ENCODE results near the gene TUBGCP2.
A peak's percentile ranks its signal among the peaks of the same experiment; 100 is the strongest.

Gene TUBGCP2

GRCh38 chr10:133264461-133264860, 44.2 kb downstream of the TUBGCP2 start:
- DNase-seq (ENCODE audit: low spot score) = peak; percentile 68

GRCh38 chr10:133263674-133264073, 45.0 kb downstream of the TUBGCP2 start:
- no peak for DNase-seq (ENCODE audit: low spot score)

- no peak for DNase-seq (ENCODE audit: low spot score)
These were observed 46.0 kb downstream of the TUBGCP2 start for GRCh38 chr10:133262696-133263095.

- DNase-seq (ENCODE audit: low spot score) = peak; percentile 88
These were observed 46.8 kb downstream of the TUBGCP2 start for GRCh38 chr10:133261726-133262325.

GRCh38 chr10:133260895-133261725, 47.6 kb downstream of the TUBGCP2 start:
- DNase-seq (ENCODE audit: low spot score) = peak; percentile 64

- no peak for DNase-seq (ENCODE audit: low spot score)
These were observed 49.1 kb downstream of the TUBGCP2 start for GRCh38 chr10:133259602-133259989.

- DNase-seq (ENCODE audit: low spot score) = peak; percentile 95
These were observed 49.7 kb downstream of the TUBGCP2 start for GRCh38 chr10:133258818-133259601.

- peak; percentile 43 for DNase-seq (ENCODE audit: low spot score)
These were observed 50.4 kb downstream of the TUBGCP2 start for GRCh38 chr10:133258066-133258817.

GRCh38 chr10:133257489-133258065, 51.1 kb downstream of the TUBGCP2 start:
- peak; percentile 14 for DNase-seq (ENCODE audit: low spot score)

- no peak for DNase-seq (ENCODE audit: low spot score)
These were observed 53.3 kb downstream of the TUBGCP2 start for GRCh38 chr10:133255323-133255722.

- no peak for DNase-seq (ENCODE audit: low spot score)
These were observed 54.1 kb downstream of the TUBGCP2 start for GRCh38 chr10:133254421-133255120.

GRCh38 chr10:133253361-133253955, 55.2 kb downstream of the TUBGCP2 start:
- no peak for DNase-seq (ENCODE audit: low spot score)

GRCh38 chr10:133252223-133252552, 56.5 kb downstream of the TUBGCP2 start:
- no peak for DNase-seq (ENCODE audit: low spot score)

- DNase-seq (ENCODE audit: low spot score) = no peak
These were observed 57.1 kb downstream of the TUBGCP2 start for GRCh38 chr10:133251388-133252222.

GRCh38 chr10:133249975-133250754, 58.5 kb downstream of the TUBGCP2 start:
- DNase-seq (ENCODE audit: low spot score) = no peak

- no peak for DNase-seq (ENCODE audit: low spot score)
These were observed 59.4 kb downstream of the TUBGCP2 start for GRCh38 chr10:133249094-133249780.

- DNase-seq (ENCODE audit: low spot score) = no peak
These were observed 60.3 kb downstream of the TUBGCP2 start for GRCh38 chr10:133248334-133248715.

- DNase-seq (ENCODE audit: low spot score) = no peak
These were observed 60.9 kb downstream of the TUBGCP2 start for GRCh38 chr10:133247681-133248333.

Measured in CD4-positive, alpha-beta T cell treated with Interleukin-2 at 100 ng/mL for 4 hours (primary cell).